MG63 (cell line): ENCODE data around the gene PIGN. TPM values are rescaled to one million over a fixed set of nuclear protein-coding genes. Genes with fewer than 3 reads are reported as not detected.
"Not testable (repeated sequence)": the region's sequence is repeated elsewhere in the genome, so short reads cannot be mapped to it uniquely, and the experiment has no call there.

Source experiments
- DNase-seq: peaks from one replicate; pipeline ENCODE4 v3.0.0-alpha.2; 2020
- H3K27me3 ChIP-seq: fragments of 250-450 bp; sonication (Bioruptor Pico); 2 replicates; pipeline ENCODE4 v1.5.1; 2020; ENCODE audit warnings: mild to moderate bottlenecking, moderate library complexity
- H3K36me3 ChIP-seq: fragments of 250-450 bp; sonication (Bioruptor Pico); 2 replicates; pipeline ENCODE4 v1.5.1; 2020; ENCODE audit warnings: mild to moderate bottlenecking, moderate library complexity
- H3K4me3 ChIP-seq: fragments of 250-450 bp; sonication (Bioruptor Pico); 2 replicates; pipeline ENCODE4 v1.5.1; 2020; ENCODE audit warnings: mild to moderate bottlenecking, moderate library complexity
- H3K9me3 ChIP-seq: fragments of 250-450 bp; sonication (Bioruptor Pico); 2 replicates; pipeline ENCODE4 v1.5.1; 2020; ENCODE audit warnings: mild to moderate bottlenecking, moderate library complexity
- total RNA-seq: library from RNA; depleted of rRNA; stranded (reverse); fragments of >200 nt; shearing (Covaris generic); gene quantifications from 2 replicates; pipeline ENCODE4 v1.2.3, GENCODE V29; 2014; ENCODE audit warnings: low replicate concordance

The PIGN gene
- total RNA-seq, 1 experiment from 2014 or later = 19.2 TPM

DNA sequence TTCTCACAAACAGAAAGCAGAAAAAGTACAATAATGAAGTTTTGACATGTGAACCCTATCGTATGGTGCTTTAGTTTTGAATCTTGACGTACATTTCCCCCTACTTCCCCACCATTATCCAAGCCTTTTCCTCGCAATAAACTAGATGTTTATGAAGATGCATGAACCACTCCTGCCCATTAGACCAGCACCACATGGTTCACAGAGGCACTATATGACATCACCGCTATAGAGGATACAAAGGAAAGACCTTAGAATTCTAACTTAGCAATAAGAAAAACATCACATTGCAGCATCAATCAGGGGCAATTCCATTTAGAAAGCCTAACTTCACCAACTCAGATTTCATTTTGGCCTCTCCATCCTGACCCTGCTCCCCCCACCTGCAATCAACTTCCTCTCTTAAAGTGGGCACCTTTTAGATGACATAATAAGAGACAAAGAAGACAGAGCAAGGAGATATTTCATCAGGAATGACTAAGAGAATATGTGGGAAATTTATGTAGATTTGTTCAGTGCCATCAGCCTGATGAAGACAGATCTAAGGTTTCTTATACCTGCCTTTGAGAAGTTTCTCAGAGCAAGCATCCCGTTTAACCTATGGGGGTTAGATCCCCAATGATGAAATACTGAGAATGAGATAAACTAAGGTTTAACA lies 124.9 kb downstream of the PIGN start:
- Histone ChIP-seq H3K4me3 (no peak overlapping the region), H3K9me3 (no peaks in the 10 kb centered on the region), H3K27me3 (no peaks in the 10 kb centered on the region), H3K36me3 (no peaks in the 10 kb centered on the region)
- no peak for DNase-seq

GRCh38 chr18:62060820-62061219 lies 126.0 kb downstream of the PIGN start:
- no peaks in the 10 kb centered on the region for H3K9me3 ChIP-seq
- no peak overlapping the region for H3K4me3 ChIP-seq
- no peaks in the 10 kb centered on the region for H3K27me3 ChIP-seq
- H3K36me3 ChIP-seq = no peaks in the 10 kb centered on the region
- DNase-seq = no peak

GRCh38 chr18:62054929-62055498 lies 131.8 kb downstream of the PIGN start:
- Histone ChIP-seq H3K9me3 (peaks cover 2% of the 10 kb centered on the region; the same call in 1 of the 2 replicates), H3K36me3 (peaks cover 5% of the 10 kb centered on the region), H3K4me3 (no peak overlapping the region), H3K27me3 (no peaks in the 10 kb centered on the region)
- DNase-seq = no peak

GRCh38 chr18:62048279-62048678 lies 138.6 kb downstream of the PIGN start:
- Histone ChIP-seq H3K27me3 (no peaks in the 10 kb centered on the region), H3K9me3 (peaks cover 8% of the 10 kb centered on the region), H3K36me3 (peaks cover 5% of the 10 kb centered on the region), H3K4me3 (no peak overlapping the region)
- no peak for DNase-seq

DNA sequence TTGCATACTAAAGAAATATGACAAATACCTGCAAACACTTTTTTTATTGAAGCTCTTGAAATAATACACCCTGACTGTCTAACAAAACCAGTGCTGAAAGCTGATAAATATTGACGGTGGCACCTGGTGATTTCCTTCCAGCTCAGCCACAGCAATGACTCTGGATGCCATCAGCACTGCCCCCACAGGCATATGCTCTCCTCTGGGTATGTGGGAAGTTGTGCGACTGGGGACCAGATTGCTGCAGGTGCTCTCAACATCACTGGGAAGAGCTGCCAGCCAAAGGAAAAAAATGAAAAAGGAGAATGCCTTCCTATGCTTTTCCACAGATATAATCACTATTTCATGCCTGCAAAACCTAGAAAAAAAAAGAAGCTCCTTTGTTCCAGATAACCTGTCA lies 141.5 kb downstream of the PIGN start:
- Histone ChIP-seq H3K27me3 (no peaks in the 10 kb centered on the region), H3K4me3 (no peak overlapping the region), H3K9me3 (peaks cover 6% of the 10 kb centered on the region; the same call in 1 of the 2 replicates), H3K36me3 (no peaks in the 10 kb centered on the region)
- DNase-seq = no peak

- Histone ChIP-seq H3K9me3 (peaks cover 6% of the 10 kb centered on the region; the same call in 1 of the 2 replicates), H3K36me3 (no peaks in the 10 kb centered on the region), H3K27me3 (no peaks in the 10 kb centered on the region), H3K4me3 (no peak overlapping the region)
- no peak for DNase-seq
These were observed 142.3 kb downstream of the PIGN start for GRCh38 chr18:62044490-62045000.

DNA sequence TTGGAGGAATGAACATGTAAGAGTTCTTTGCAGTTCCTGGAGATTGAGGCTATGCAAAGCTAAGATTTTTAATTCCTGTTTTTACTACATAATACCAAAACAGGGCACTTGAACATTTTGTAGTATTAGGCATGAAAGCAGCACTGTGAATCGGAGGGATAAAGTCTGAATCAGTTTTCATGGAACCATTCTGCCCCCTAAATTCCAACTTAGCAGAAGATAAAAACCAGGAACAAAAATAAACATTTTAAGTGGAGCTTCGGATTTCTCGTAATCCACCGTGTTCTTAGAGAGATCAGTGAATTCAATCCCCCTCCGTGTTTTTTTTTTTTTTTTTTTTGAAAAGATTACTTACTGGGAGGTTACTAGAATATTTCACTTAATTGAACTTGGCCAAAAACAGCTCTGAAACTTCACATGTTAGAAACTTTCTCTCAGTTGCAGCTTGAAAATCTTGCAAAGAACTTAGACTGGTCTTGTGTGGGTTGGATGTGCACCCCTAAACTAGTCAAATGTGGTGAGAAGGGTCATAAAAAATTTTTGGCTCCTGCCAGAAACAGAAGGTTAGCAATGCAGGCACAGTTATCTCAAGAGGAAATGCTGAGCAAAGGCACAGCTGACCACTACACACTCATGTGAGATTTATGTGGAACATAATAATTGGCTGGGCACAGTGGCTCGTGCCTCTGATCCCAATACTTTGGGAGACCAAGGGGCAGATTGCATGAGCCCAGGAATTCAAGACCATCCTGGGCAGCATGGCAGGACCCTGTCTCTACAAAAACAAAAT lies 148.7 kb downstream of the PIGN start:
- DNase-seq = no peak
- no peaks in the 10 kb centered on the region for H3K27me3 ChIP-seq
- H3K4me3 ChIP-seq = no peak overlapping the region
- H3K36me3 ChIP-seq = no peaks in the 10 kb centered on the region
- no peaks in the 10 kb centered on the region for H3K9me3 ChIP-seq

GRCh38 chr18:62037012-62037742 lies 149.7 kb downstream of the PIGN start:
- Histone ChIP-seq H3K4me3 (no peak overlapping the region), H3K9me3 (no peaks in the 10 kb centered on the region), H3K36me3 (no peaks in the 10 kb centered on the region), H3K27me3 (no peaks in the 10 kb centered on the region)
- DNase-seq = no peak

- H3K4me3 ChIP-seq, H3K36me3 ChIP-seq, H3K27me3 ChIP-seq, H3K9me3 ChIP-seq, DNase-seq: not testable (repeated sequence)
These were observed 152.6 kb downstream of the PIGN start for GRCh38 chr18:62034286-62034685.

GRCh38 chr18:62033756-62034155 lies 153.1 kb downstream of the PIGN start:
- H3K9me3 ChIP-seq = no peaks in the 10 kb centered on the region
- DNase-seq = no peak
- H3K27me3 ChIP-seq = no peaks in the 10 kb centered on the region
- no peak overlapping the region for H3K4me3 ChIP-seq
- H3K36me3 ChIP-seq = no peaks in the 10 kb centered on the region

- H3K27me3 ChIP-seq = no peaks in the 10 kb centered on the region
- no peak for DNase-seq
- no peaks in the 10 kb centered on the region for H3K36me3 ChIP-seq
- no peaks in the 10 kb centered on the region for H3K9me3 ChIP-seq
- no peak overlapping the region for H3K4me3 ChIP-seq
These were observed 153.6 kb downstream of the PIGN start for GRCh38 chr18:62033207-62033606.

GRCh38 chr18:62030091-62030985 lies 156.5 kb downstream of the PIGN start:
- Histone ChIP-seq H3K9me3 (no peaks in the 10 kb centered on the region), H3K4me3 (no peak overlapping the region), H3K27me3 (no peaks in the 10 kb centered on the region), H3K36me3 (no peaks in the 10 kb centered on the region)
- DNase-seq = no peak

- H3K36me3 ChIP-seq = no peaks in the 10 kb centered on the region
- no peak for DNase-seq
- no peak overlapping the region for H3K4me3 ChIP-seq
- H3K27me3 ChIP-seq = no peaks in the 10 kb centered on the region
- no peaks in the 10 kb centered on the region for H3K9me3 ChIP-seq
These were observed 158.1 kb downstream of the PIGN start for GRCh38 chr18:62028715-62029114.

DNA sequence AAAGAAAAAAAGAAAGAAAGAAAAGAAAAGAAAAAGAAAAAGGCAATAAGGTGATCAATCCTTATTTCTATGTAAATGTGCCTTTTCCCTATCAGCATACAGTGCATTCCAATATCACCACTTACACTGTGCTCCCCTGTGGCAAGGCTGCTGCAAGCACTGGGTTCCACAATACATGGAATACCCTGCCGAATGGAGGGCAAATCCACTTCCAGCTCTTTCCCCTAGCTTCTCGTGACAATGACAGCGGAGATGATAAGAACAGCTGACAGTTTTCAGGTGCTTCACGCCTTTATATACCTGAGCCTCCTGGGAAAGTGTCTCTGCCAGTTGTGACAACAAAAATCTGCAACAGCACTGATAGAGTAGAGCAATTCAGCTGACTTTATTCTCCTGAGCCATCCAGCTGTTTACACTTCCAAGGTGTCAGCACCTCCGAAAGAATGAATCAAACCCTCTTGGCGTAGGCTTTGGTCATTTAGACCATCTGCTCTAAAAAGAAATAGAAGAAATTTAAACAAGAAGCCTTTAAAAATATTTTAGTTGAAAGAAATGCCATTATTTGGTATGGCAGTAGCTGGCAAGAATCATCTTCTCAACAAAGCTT lies 158.8 kb downstream of the PIGN start:
- no peak for DNase-seq
- no peaks in the 10 kb centered on the region for H3K9me3 ChIP-seq
- no peak overlapping the region for H3K4me3 ChIP-seq
- H3K27me3 ChIP-seq = no peaks in the 10 kb centered on the region
- no peaks in the 10 kb centered on the region for H3K36me3 ChIP-seq

- no peaks in the 10 kb centered on the region for H3K27me3 ChIP-seq
- H3K36me3 ChIP-seq = no peaks in the 10 kb centered on the region
- H3K4me3 ChIP-seq = no peak overlapping the region
- no peak for DNase-seq
- H3K9me3 ChIP-seq = no peaks in the 10 kb centered on the region
These were observed 160.3 kb downstream of the PIGN start for GRCh38 chr18:62026586-62026985.

- DNase-seq = no peak
- Histone ChIP-seq H3K9me3 (no peaks in the 10 kb centered on the region), H3K36me3 (no peaks in the 10 kb centered on the region), H3K27me3 (no peaks in the 10 kb centered on the region), H3K4me3 (no peak overlapping the region)
These were observed 161.9 kb downstream of the PIGN start for GRCh38 chr18:62024983-62025382.
